ENCODE data around the gene ANKRD34C. TPM values are rescaled to one million over a fixed set of nuclear protein-coding genes. Genes with fewer than 3 reads are reported as not detected.

Gene ANKRD34C
- total and polyA plus RNA-seq, 8 donors, result 0.05 to 0.47 (median 0.12) TPM; not detected in 1

GRCh38 chr15:79299126-79299840 is 16.8 kb downstream of the ANKRD34C start:
- WGBS, 2 donors, result 74 to 79% methylated on average over 7 of the region's 7 CpGs
- Histone ChIP-seq H3K4me1 (no peaks in the 10 kb centered on the region), H3K4me3 (no peak overlapping the region), H3K9me3 (no peaks in the 10 kb centered on the region), H3K36me3 (no peaks in the 10 kb centered on the region), H3K27me3 (no peaks in the 10 kb centered on the region), H3K27ac (no peak overlapping the region)
- no peak for TF ChIP-seq CTCF (IDR thresholded peaks at IDR 0.05)
- DNase-seq (no peak), ATAC-seq (no peak), FAIRE-seq (no peak)
- intact Hi-C loops (cut with DNase I), result no loop called here

GRCh38 chr15:79299841-79300235 is 17.3 kb downstream of the ANKRD34C start:
- FAIRE-seq, result no peak
- no peak overlapping the region for H3K27ac ChIP-seq
- no peaks in the 10 kb centered on the region for H3K4me1 ChIP-seq
- DNase-seq, result no peak
- ATAC-seq, result no peak
- WGBS, 2 donors, result 31 to 47% methylated on average over 1 of the region's 1 CpG
- intact Hi-C loops (cut with DNase I), result no loop called here
- no peaks in the 10 kb centered on the region for H3K9me3 ChIP-seq
- no peak overlapping the region for H3K4me3 ChIP-seq
- no peaks in the 10 kb centered on the region for H3K36me3 ChIP-seq
- H3K27me3 ChIP-seq, result no peaks in the 10 kb centered on the region
- TF ChIP-seq CTCF (IDR thresholded peaks at IDR 0.05), result no peak

GRCh38 chr15:79307251-79307650 is 24.7 kb downstream of the ANKRD34C start:
- DNase-seq (no peak), FAIRE-seq (no peak), ATAC-seq (no peak)
- 23 to 31% methylated on average over 4 of the region's 4 CpGs for WGBS, 2 donors
- Histone ChIP-seq H3K27ac (no peak overlapping the region), H3K9me3 (no peaks in the 10 kb centered on the region), H3K36me3 (no peaks in the 10 kb centered on the region), H3K4me3 (no peak overlapping the region), H3K4me1 (no peaks in the 10 kb centered on the region), H3K27me3 (no peaks in the 10 kb centered on the region)
- intact Hi-C loops (cut with DNase I), result no loop called here
- no peak for TF ChIP-seq CTCF (IDR thresholded peaks at IDR 0.05)

GRCh38 chr15:79308874-79309273 is 26.4 kb downstream of the ANKRD34C start:
- ATAC-seq (no peak), FAIRE-seq (no peak), DNase-seq (no peak)
- H3K27ac ChIP-seq, result no peak overlapping the region
- TF ChIP-seq CTCF (IDR thresholded peaks at IDR 0.05), result no peak
- 40 to 46% methylated on average over 2 of the region's 2 CpGs for WGBS, 2 donors
- H3K9me3 ChIP-seq, result no peaks in the 10 kb centered on the region
- no peaks in the 10 kb centered on the region for H3K27me3 ChIP-seq
- no peak overlapping the region for H3K4me3 ChIP-seq
- H3K36me3 ChIP-seq, result peaks cover 0 to 2% (median 0%) of the 10 kb centered on the region in 3 donors
- intact Hi-C loops (cut with DNase I), result no loop called here
- H3K4me1 ChIP-seq, result peaks cover 0 to 10% (median 0%) of the 10 kb centered on the region in 3 donors

- H3K36me3 ChIP-seq, result peaks cover 0 to 18% (median 6%) of the 10 kb centered on the region in 3 donors
- H3K9me3 ChIP-seq, result no peaks in the 10 kb centered on the region
- H3K27me3 ChIP-seq, result no peaks in the 10 kb centered on the region
- ATAC-seq (peak; percentile 20 to 53 (median 23)), DNase-seq (peak in 2 of 6 donors; percentile 27 to 75), FAIRE-seq (no peak)
- no peak overlapping the region for H3K27ac ChIP-seq
- no peak for TF ChIP-seq CTCF (IDR thresholded peaks at IDR 0.05)
- peaks cover 9 to 27% (median 16%) of the 10 kb centered on the region in 3 donors for H3K4me1 ChIP-seq
- intact Hi-C loops (cut with DNase I), result no loop called here
- WGBS, 2 donors, result 1% methylated on average over 8 to 17 of the region's 17 CpGs
- H3K4me3 ChIP-seq, result peak overlapping the region; percentile 65 to 97 (median 83)
Observed at GRCh38 chr15:79310612-79310984, 28.1 kb downstream of the ANKRD34C start.

All from pancreas (tissue), 10 donors.